H1 (cell line): ENCODE results near the gene GSTA2. TPM values are rescaled to one million over a fixed set of nuclear protein-coding genes. Genes with fewer than 3 reads are reported as not detected.

Experiments
- CHD2 ChIP-seq: IDR thresholded peaks from 2 replicates; pipeline ENCODE4 v1.6.1; 2012; ENCODE audit warnings: low read length, improper control_type of control experiment
- EZH2 ChIP-seq: fragments of 200-600 bp; sonication (generic); IDR thresholded peaks from 2 replicates; pipeline ENCODE4 v1.7.1; 2012; ENCODE audit warnings: low read depth, mild to moderate bottlenecking, moderate library complexity, low read length, inconsistent platforms; ENCODE audit not compliant: severe bottlenecking
- PHF8 ChIP-seq: fragments of 200-600 bp; sonication (generic); conservative IDR thresholded peaks from 2 replicates; pipeline ENCODE4 v1.7.1; 2012; ENCODE audit warnings: low read depth, mild to moderate bottlenecking, inconsistent platforms, low read length, moderate library complexity
- SP1 ChIP-seq: IDR thresholded peaks from 2 replicates; pipeline ENCODE4 v1.6.1; 2011; ENCODE audit warnings: low read depth, low read length
- polyA plus RNA-seq, 7 experiments: library from polyadenylated mRNA; depleted of rRNA in 3 of 7; stranded (reverse) in 5 of 7; unstranded in 2 of 7; fragments of >200 nt in 5 of 7; fragments of 200-250 nt in 2 of 7; gene quantifications; 1 replicate in 5 of 7; 2 replicates in 1 of 7; 4 replicates in 1 of 7; pipeline versions ENCODE4 v1.2.1 to v1.2.3, GENCODE V29; 2011 to 2013; ENCODE audit warnings: missing spikeins in 2 of 7, mixed read lengths in 2 of 7
- total RNA-seq: library from RNA; stranded (reverse); fragmentation: NEBNext Ultra II Directional; extraction: Animal tissue kit (Norgen Biotek cat#: 25700); gene quantifications from 2 replicates; pipeline ENCODE4 v1.2.1, GENCODE V29; 2021
- TF ChIP-seq, protein P1 (sequence below): fragments of 300-600 bp; sonication (generic); IDR thresholded peaks from 2 replicates; pipeline ENCODE4 v1.7.1; 2012; ENCODE audit warnings: low read length, moderate library complexity, mild to moderate bottlenecking, inconsistent platforms; ENCODE audit not compliant: insufficient replicate concordance

The GSTA2 gene
- total and polyA plus RNA-seq, 2 of the 8 experiments (the other 6 are each of a cell fraction or from before 2014, with no cell fraction given) = 0.05 TPM; not detected in 1

DNA sequence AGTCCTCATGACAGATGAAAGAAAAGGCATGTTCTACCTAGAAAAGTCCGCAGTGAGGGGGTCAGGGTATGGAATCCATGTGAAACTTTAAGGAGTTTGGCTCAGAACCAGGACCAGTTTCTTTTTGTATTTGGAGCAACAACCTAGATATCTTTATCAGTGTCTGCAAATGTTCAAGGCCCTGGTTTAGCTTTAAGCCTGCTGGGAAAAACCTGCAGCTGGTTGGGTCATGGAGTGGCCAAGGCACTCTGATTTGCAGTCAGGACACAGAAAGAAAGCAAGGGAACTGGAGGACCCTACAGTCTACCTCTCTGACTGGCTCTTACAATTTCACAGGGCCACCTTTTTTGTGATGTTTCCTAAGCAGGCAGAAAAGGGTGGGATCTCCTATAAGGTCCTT, 33.7 kb downstream of the GSTA2 start (continued):
- TF ChIP-seq, protein P1, sequence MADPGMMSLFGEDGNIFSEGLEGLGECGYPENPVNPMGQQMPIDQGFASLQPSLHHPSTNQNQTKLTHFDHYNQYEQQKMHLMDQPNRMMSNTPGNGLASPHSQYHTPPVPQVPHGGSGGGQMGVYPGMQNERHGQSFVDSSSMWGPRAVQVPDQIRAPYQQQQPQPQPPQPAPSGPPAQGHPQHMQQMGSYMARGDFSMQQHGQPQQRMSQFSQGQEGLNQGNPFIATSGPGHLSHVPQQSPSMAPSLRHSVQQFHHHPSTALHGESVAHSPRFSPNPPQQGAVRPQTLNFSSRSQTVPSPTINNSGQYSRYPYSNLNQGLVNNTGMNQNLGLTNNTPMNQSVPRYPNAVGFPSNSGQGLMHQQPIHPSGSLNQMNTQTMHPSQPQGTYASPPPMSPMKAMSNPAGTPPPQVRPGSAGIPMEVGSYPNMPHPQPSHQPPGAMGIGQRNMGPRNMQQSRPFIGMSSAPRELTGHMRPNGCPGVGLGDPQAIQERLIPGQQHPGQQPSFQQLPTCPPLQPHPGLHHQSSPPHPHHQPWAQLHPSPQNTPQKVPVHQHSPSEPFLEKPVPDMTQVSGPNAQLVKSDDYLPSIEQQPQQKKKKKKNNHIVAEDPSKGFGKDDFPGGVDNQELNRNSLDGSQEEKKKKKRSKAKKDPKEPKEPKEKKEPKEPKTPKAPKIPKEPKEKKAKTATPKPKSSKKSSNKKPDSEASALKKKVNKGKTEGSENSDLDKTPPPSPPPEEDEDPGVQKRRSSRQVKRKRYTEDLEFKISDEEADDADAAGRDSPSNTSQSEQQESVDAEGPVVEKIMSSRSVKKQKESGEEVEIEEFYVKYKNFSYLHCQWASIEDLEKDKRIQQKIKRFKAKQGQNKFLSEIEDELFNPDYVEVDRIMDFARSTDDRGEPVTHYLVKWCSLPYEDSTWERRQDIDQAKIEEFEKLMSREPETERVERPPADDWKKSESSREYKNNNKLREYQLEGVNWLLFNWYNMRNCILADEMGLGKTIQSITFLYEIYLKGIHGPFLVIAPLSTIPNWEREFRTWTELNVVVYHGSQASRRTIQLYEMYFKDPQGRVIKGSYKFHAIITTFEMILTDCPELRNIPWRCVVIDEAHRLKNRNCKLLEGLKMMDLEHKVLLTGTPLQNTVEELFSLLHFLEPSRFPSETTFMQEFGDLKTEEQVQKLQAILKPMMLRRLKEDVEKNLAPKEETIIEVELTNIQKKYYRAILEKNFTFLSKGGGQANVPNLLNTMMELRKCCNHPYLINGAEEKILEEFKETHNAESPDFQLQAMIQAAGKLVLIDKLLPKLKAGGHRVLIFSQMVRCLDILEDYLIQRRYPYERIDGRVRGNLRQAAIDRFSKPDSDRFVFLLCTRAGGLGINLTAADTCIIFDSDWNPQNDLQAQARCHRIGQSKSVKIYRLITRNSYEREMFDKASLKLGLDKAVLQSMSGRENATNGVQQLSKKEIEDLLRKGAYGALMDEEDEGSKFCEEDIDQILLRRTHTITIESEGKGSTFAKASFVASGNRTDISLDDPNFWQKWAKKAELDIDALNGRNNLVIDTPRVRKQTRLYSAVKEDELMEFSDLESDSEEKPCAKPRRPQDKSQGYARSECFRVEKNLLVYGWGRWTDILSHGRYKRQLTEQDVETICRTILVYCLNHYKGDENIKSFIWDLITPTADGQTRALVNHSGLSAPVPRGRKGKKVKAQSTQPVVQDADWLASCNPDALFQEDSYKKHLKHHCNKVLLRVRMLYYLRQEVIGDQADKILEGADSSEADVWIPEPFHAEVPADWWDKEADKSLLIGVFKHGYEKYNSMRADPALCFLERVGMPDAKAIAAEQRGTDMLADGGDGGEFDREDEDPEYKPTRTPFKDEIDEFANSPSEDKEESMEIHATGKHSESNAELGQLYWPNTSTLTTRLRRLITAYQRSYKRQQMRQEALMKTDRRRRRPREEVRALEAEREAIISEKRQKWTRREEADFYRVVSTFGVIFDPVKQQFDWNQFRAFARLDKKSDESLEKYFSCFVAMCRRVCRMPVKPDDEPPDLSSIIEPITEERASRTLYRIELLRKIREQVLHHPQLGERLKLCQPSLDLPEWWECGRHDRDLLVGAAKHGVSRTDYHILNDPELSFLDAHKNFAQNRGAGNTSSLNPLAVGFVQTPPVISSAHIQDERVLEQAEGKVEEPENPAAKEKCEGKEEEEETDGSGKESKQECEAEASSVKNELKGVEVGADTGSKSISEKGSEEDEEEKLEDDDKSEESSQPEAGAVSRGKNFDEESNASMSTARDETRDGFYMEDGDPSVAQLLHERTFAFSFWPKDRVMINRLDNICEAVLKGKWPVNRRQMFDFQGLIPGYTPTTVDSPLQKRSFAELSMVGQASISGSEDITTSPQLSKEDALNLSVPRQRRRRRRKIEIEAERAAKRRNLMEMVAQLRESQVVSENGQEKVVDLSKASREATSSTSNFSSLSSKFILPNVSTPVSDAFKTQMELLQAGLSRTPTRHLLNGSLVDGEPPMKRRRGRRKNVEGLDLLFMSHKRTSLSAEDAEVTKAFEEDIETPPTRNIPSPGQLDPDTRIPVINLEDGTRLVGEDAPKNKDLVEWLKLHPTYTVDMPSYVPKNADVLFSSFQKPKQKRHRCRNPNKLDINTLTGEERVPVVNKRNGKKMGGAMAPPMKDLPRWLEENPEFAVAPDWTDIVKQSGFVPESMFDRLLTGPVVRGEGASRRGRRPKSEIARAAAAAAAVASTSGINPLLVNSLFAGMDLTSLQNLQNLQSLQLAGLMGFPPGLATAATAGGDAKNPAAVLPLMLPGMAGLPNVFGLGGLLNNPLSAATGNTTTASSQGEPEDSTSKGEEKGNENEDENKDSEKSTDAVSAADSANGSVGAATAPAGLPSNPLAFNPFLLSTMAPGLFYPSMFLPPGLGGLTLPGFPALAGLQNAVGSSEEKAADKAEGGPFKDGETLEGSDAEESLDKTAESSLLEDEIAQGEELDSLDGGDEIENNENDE = no peak
- TF ChIP-seq CHD2 = no peak
- TF ChIP-seq EZH2 = no peak
- TF ChIP-seq PHF8 = no peak
- no peak for TF ChIP-seq SP1
